ENCODE data around the gene FLNB. TPM values are rescaled to one million over a fixed set of nuclear protein-coding genes. Genes with fewer than 3 reads are reported as not detected.
"Not testable (repeated sequence)": the region's sequence is repeated elsewhere in the genome, so short reads cannot be mapped to it uniquely, and the experiment has no call there.

The FLNB gene
- total RNA-seq, 2 donors from 2014 or later = 410 to 585 TPM

GRCh38 chr3:58198804-58199203 lies 190.6 kb downstream of the FLNB start:
- DNase-seq = no peak
- intact Hi-C loops (cut with DNase I, micrococcal nuclease) = no loop called here
- ATAC-seq = no peak

- intact Hi-C loops (cut with DNase I, micrococcal nuclease) = no loop called here
Observed at GRCh38 chr3:58200121-58200709, 192.0 kb downstream of the FLNB start.

GRCh38 chr3:58200846-58201355 lies 192.7 kb downstream of the FLNB start:
- ATAC-seq (no peak), DNase-seq (no peak)
- intact Hi-C loops (cut with DNase I, micrococcal nuclease) = no loop called here

More at GRCh38 chr3:58200121-58200709, 192.0 kb downstream of the FLNB start:
- no peak for ATAC-seq
- no peak for DNase-seq

GRCh38 chr3:58201451-58201850 lies 193.2 kb downstream of the FLNB start:
- ATAC-seq; DNase-seq; intact Hi-C loops (cut with DNase I, micrococcal nuclease): not testable (repeated sequence)

GRCh38 chr3:58202917-58203360 lies 194.7 kb downstream of the FLNB start:
- ATAC-seq = no peak
- DNase-seq = no peak
- intact Hi-C loops (cut with DNase I, micrococcal nuclease) = no loop called here

GRCh38 chr3:58203541-58203940 lies 195.3 kb downstream of the FLNB start:
- intact Hi-C loops (cut with DNase I, micrococcal nuclease) = no loop called here
- DNase-seq = no peak
- ATAC-seq = no peak

- no peak for ATAC-seq
- peak in 1 of 2 donors; percentile 2 for DNase-seq
- intact Hi-C loops (cut with DNase I, micrococcal nuclease) = no loop called here
Observed at GRCh38 chr3:58204720-58205119, 196.5 kb downstream of the FLNB start.

GRCh38 chr3:58205981-58206380 lies 197.8 kb downstream of the FLNB start:
- intact Hi-C loops (cut with DNase I, micrococcal nuclease) = no loop called here
- DNase-seq = no peak
- ATAC-seq = no peak

- ATAC-seq (no peak), DNase-seq (no peak)
- intact Hi-C loops (cut with DNase I, micrococcal nuclease) = no loop called here
Observed at GRCh38 chr3:58206406-58207011, 198.3 kb downstream of the FLNB start.

GRCh38 chr3:58207954-58208353 lies 199.7 kb downstream of the FLNB start:
- no peak for ATAC-seq
- intact Hi-C loops (cut with DNase I, micrococcal nuclease) = no loop called here
- DNase-seq = no peak

GRCh38 chr3:58209933-58210332 lies 201.7 kb downstream of the FLNB start:
- intact Hi-C loops (cut with DNase I, micrococcal nuclease) = no loop called here
- ATAC-seq (no peak), DNase-seq (no peak)

GRCh38 chr3:58210761-58211460 lies 202.7 kb downstream of the FLNB start, which contains the start of gene DNASE1L3:
Gene DNASE1L3, minus strand, starts transcription at chr3:58210972. Its CDS starts 66 bp downstream, at chr3:58210906.
- ATAC-seq = no peak
- intact Hi-C loops (cut with DNase I, micrococcal nuclease) = no loop called here
- no peak for DNase-seq

- DNase-seq (peak in 1 of 2 donors; percentile 36), ATAC-seq (no peak)
- intact Hi-C loops (cut with DNase I, micrococcal nuclease) = no loop called here
Observed at GRCh38 chr3:58214484-58215316, 206.5 kb downstream of the FLNB start.

- intact Hi-C loops (cut with DNase I, micrococcal nuclease) = no loop called here
- ATAC-seq (no peak), DNase-seq (no peak)
Observed at GRCh38 chr3:58215317-58216025, 207.2 kb downstream of the FLNB start.

GRCh38 chr3:58216496-58217195 lies 208.4 kb downstream of the FLNB start:
- ATAC-seq = no peak
- intact Hi-C loops (cut with DNase I, micrococcal nuclease) = no loop called here
- DNase-seq = no peak

GRCh38 chr3:58217209-58217811 lies 209.1 kb downstream of the FLNB start:
- peak; percentile 68 to 78 for DNase-seq
- peak; percentile 97 for ATAC-seq
- intact Hi-C loops (cut with DNase I, micrococcal nuclease) = no loop called here

- DNase-seq = no peak
- ATAC-seq = no peak
- intact Hi-C loops (cut with DNase I, micrococcal nuclease) = no loop called here
Observed at GRCh38 chr3:58218904-58219303, 210.7 kb downstream of the FLNB start.

Measured in left colon (tissue), 2 donors.